ENCODE results near the gene JTB. TPM values are rescaled to one million over a fixed set of nuclear protein-coding genes. Genes with fewer than 3 reads are reported as not detected.

The JTB gene
- total and polyA plus RNA-seq, 9 donors: 70.2 to 105 (median 86.8) TPM

GRCh38 chr1:153936011-153936802 lies 41.3 kb downstream of the JTB start:
- no peaks in the 10 kb centered on the region for H3K27me3 ChIP-seq (ENCODE audit: control insufficient read depth, insufficient read depth, low read length)

GRCh38 chr1:153934746-153935145 lies 42.7 kb downstream of the JTB start:
- Histone ChIP-seq H3K4me3 (ENCODE audit: low read length) (no peak overlapping the region), H3K9me3 (replicated peaks; ENCODE audit: control insufficient read depth, low read depth, low read length) (no peaks in the 10 kb centered on the region), H3K36me3 (ENCODE audit: control insufficient read depth, insufficient read depth, low read length) (peaks cover 85% of the 10 kb centered on the region), H3K27me3 (ENCODE audit: control insufficient read depth, insufficient read depth, low read length) (no peaks in the 10 kb centered on the region), H3K27ac (ENCODE audit: low read length) (no peak overlapping the region), H3K4me1 (ENCODE audit: control insufficient read depth, insufficient read depth, low read length) (no peaks in the 10 kb centered on the region)
- no peak for DNase-seq
- 89% methylated on average over 6 of the region's 9 CpGs for WGBS (ENCODE audit: insufficient coverage)

More at GRCh38 chr1:153936011-153936802, 41.3 kb downstream of the JTB start:
- 93% methylated on average over 9 of the region's 12 CpGs for WGBS (ENCODE audit: insufficient coverage)
- Histone ChIP-seq H3K36me3 (ENCODE audit: control insufficient read depth, insufficient read depth, low read length) (peaks cover 86% of the 10 kb centered on the region), H3K9me3 (replicated peaks; ENCODE audit: control insufficient read depth, low read depth, low read length) (no peaks in the 10 kb centered on the region), H3K27ac (ENCODE audit: low read length) (no peak overlapping the region), H3K4me3 (ENCODE audit: low read length) (no peak overlapping the region), H3K4me1 (ENCODE audit: control insufficient read depth, insufficient read depth, low read length) (no peaks in the 10 kb centered on the region)
- DNase-seq: no peak

GRCh38 chr1:153933955-153934354 lies 43.5 kb downstream of the JTB start:
- Histone ChIP-seq H3K9me3 (replicated peaks; ENCODE audit: control insufficient read depth, low read depth, low read length) (no peaks in the 10 kb centered on the region), H3K36me3 (ENCODE audit: control insufficient read depth, insufficient read depth, low read length) (peaks cover 78% of the 10 kb centered on the region), H3K27me3 (ENCODE audit: control insufficient read depth, insufficient read depth, low read length) (no peaks in the 10 kb centered on the region), H3K27ac (ENCODE audit: low read length) (no peak overlapping the region), H3K4me3 (ENCODE audit: low read length) (no peak overlapping the region), H3K4me1 (ENCODE audit: control insufficient read depth, insufficient read depth, low read length) (no peaks in the 10 kb centered on the region)
- no peak for DNase-seq
- 95% methylated on average over 4 of the region's 11 CpGs for WGBS (ENCODE audit: insufficient coverage)

GRCh38 chr1:153933430-153933829 lies 44.0 kb downstream of the JTB start:
- 87% methylated on average over 11 of the region's 14 CpGs for WGBS (ENCODE audit: insufficient coverage)
- no peaks in the 10 kb centered on the region for H3K9me3 ChIP-seq (replicated peaks; ENCODE audit: control insufficient read depth, low read depth, low read length)
- H3K4me3 ChIP-seq (ENCODE audit: low read length): no peak overlapping the region
- H3K27me3 ChIP-seq (ENCODE audit: control insufficient read depth, insufficient read depth, low read length): no peaks in the 10 kb centered on the region
- no peak for DNase-seq
- no peak overlapping the region for H3K27ac ChIP-seq (ENCODE audit: low read length)
- peaks cover 2% of the 10 kb centered on the region for H3K4me1 ChIP-seq (ENCODE audit: control insufficient read depth, insufficient read depth, low read length)
- peaks cover 76% of the 10 kb centered on the region for H3K36me3 ChIP-seq (ENCODE audit: control insufficient read depth, insufficient read depth, low read length)

GRCh38 chr1:153932156-153933131 lies 45.0 kb downstream of the JTB start:
- no peak overlapping the region for H3K4me3 ChIP-seq (ENCODE audit: low read length)
- 90% methylated on average over 9 of the region's 18 CpGs for WGBS (ENCODE audit: insufficient coverage)
- H3K27ac ChIP-seq (ENCODE audit: low read length): no peak overlapping the region
- peaks cover 4% of the 10 kb centered on the region for H3K4me1 ChIP-seq (ENCODE audit: control insufficient read depth, insufficient read depth, low read length)
- DNase-seq: no peak
- no peaks in the 10 kb centered on the region for H3K9me3 ChIP-seq (replicated peaks; ENCODE audit: control insufficient read depth, low read depth, low read length)
- H3K27me3 ChIP-seq (ENCODE audit: control insufficient read depth, insufficient read depth, low read length): no peaks in the 10 kb centered on the region
- peaks cover 72% of the 10 kb centered on the region for H3K36me3 ChIP-seq (ENCODE audit: control insufficient read depth, insufficient read depth, low read length)

- Histone ChIP-seq H3K36me3 (ENCODE audit: control insufficient read depth, insufficient read depth, low read length) (peaks cover 52% of the 10 kb centered on the region), H3K4me1 (ENCODE audit: control insufficient read depth, insufficient read depth, low read length) (peaks cover 4% of the 10 kb centered on the region), H3K4me3 (ENCODE audit: low read length) (no peak overlapping the region), H3K27ac (ENCODE audit: low read length) (no peak overlapping the region), H3K27me3 (ENCODE audit: control insufficient read depth, insufficient read depth, low read length) (no peaks in the 10 kb centered on the region), H3K9me3 (replicated peaks; ENCODE audit: control insufficient read depth, low read depth, low read length) (no peaks in the 10 kb centered on the region)
- DNase-seq: no peak
- WGBS (ENCODE audit: insufficient coverage): 100% methylated on average over 5 of the region's 14 CpGs
These were observed 47.2 kb downstream of the JTB start for GRCh38 chr1:153929981-153930948.

- Histone ChIP-seq H3K27me3 (ENCODE audit: control insufficient read depth, insufficient read depth, low read length) (no peaks in the 10 kb centered on the region), H3K27ac (ENCODE audit: low read length) (no peak overlapping the region), H3K36me3 (ENCODE audit: control insufficient read depth, insufficient read depth, low read length) (peaks cover 43% of the 10 kb centered on the region), H3K9me3 (replicated peaks; ENCODE audit: control insufficient read depth, low read depth, low read length) (no peaks in the 10 kb centered on the region), H3K4me1 (ENCODE audit: control insufficient read depth, insufficient read depth, low read length) (peaks cover 4% of the 10 kb centered on the region), H3K4me3 (ENCODE audit: low read length) (no peak overlapping the region)
- DNase-seq: no peak
- no CpG with 5 or more reads among the region's 5 CpGs for WGBS (ENCODE audit: insufficient coverage)
These were observed 48.0 kb downstream of the JTB start for GRCh38 chr1:153929426-153929825.

GRCh38 chr1:153928791-153929341 lies 48.6 kb downstream of the JTB start:
- Histone ChIP-seq H3K4me3 (ENCODE audit: low read length) (no peak overlapping the region), H3K27me3 (ENCODE audit: control insufficient read depth, insufficient read depth, low read length) (no peaks in the 10 kb centered on the region), H3K4me1 (ENCODE audit: control insufficient read depth, insufficient read depth, low read length) (peaks cover 8% of the 10 kb centered on the region), H3K9me3 (replicated peaks; ENCODE audit: control insufficient read depth, low read depth, low read length) (no peaks in the 10 kb centered on the region), H3K27ac (ENCODE audit: low read length) (peak overlapping the region; percentile 7), H3K36me3 (ENCODE audit: control insufficient read depth, insufficient read depth, low read length) (peaks cover 38% of the 10 kb centered on the region)
- no peak for DNase-seq
- no CpG with 5 or more reads among the region's 4 CpGs for WGBS (ENCODE audit: insufficient coverage)

GRCh38 chr1:153928245-153928644 lies 49.2 kb downstream of the JTB start:
- Histone ChIP-seq H3K27me3 (ENCODE audit: control insufficient read depth, insufficient read depth, low read length) (no peaks in the 10 kb centered on the region), H3K9me3 (replicated peaks; ENCODE audit: control insufficient read depth, low read depth, low read length) (no peaks in the 10 kb centered on the region), H3K27ac (ENCODE audit: low read length) (peak overlapping the region; percentile 7), H3K36me3 (ENCODE audit: control insufficient read depth, insufficient read depth, low read length) (peaks cover 32% of the 10 kb centered on the region), H3K4me3 (ENCODE audit: low read length) (no peak overlapping the region), H3K4me1 (ENCODE audit: control insufficient read depth, insufficient read depth, low read length) (peaks cover 12% of the 10 kb centered on the region)
- DNase-seq: no peak
- WGBS (ENCODE audit: insufficient coverage): 83% methylated on average over 1 of the region's 1 CpG
